Gastroesophageal sphincter (tissue), 4 donors: ENCODE measurements around the gene COQ6. TPM values are rescaled to one million over a fixed set of nuclear protein-coding genes. Genes with fewer than 3 reads are reported as not detected.

Source experiments
- ATAC-seq: fragments of 150-250 bp; one replicate; pipeline ENCODE4 v1.9.1; 2016; ENCODE audit warnings: mild to moderate bottlenecking, moderate library complexity
- H3K27ac ChIP-seq, 4 donors: fragments of 200-600 bp; sonication (generic) in 3 of 4; 1 replicate in 3 of 4; 2 replicates in 1 of 4; pipeline ENCODE4 v1.5.1; 2016 to 2019
- H3K27me3 ChIP-seq: fragments of 200-600 bp; sonication (generic); one replicate; pipeline ENCODE4 v1.5.1; 2019
- H3K36me3 ChIP-seq, 2 donors: fragments of 200-600 bp; sonication (generic); one replicate each; pipeline ENCODE4 v1.5.1; 2019; ENCODE audit warnings: control low read depth in 1 of 2
- H3K4me1 ChIP-seq, 3 donors: fragments of 200-600 bp; sonication (generic); 1 replicate in 2 of 3; 2 replicates in 1 of 3; pipeline ENCODE4 v1.5.1; 2016 to 2019; ENCODE audit warnings: control low read depth in 2 of 3
- H3K4me3 ChIP-seq, 2 donors: fragments of 200-600 bp; sonication (generic); one replicate each; pipeline ENCODE4 v1.5.1; 2019; ENCODE audit warnings: mild to moderate bottlenecking in 1 of 2, moderate library complexity in 1 of 2
- H3K9me3 ChIP-seq, 3 donors: fragments of 200-600 bp; sonication (generic); one replicate each; pipeline ENCODE4 v1.5.1; 2017 to 2019; ENCODE audit warnings: control low read depth in 2 of 3
- CTCF ChIP-seq, 4 experiments: fragments of 200-600 bp in 2 of 4; fragments of 450-650 bp in 2 of 4; sonication (generic) in 1 of 4; IDR thresholded peaks; one replicate each; pipeline ENCODE4 v1.5.1; 2017 to 2019; ENCODE audit warnings: antibody characterized with exemption in 4 of 4, mild to moderate bottlenecking in 2 of 4, moderate library complexity in 2 of 4
- EP300 ChIP-seq: sonication (generic); formaldehyde crosslinking; IDR thresholded peaks from one replicate; pipeline ENCODE4 v1.6.1; 2017; ENCODE audit warnings: antibody characterized with exemption, mild to moderate bottlenecking
- POLR2A ChIP-seq, 2 donors: fragments of 450-650 bp; IDR thresholded peaks; one replicate each; pipeline ENCODE4 v1.6.1; 2017; ENCODE audit warnings: antibody characterized with exemption in 2 of 2, mild to moderate bottlenecking in 2 of 2, moderate library complexity in 1 of 2
- POLR2AphosphoS5 ChIP-seq: sonication (generic); formaldehyde crosslinking; IDR thresholded peaks from one replicate; pipeline ENCODE4 v1.6.1; 2017; ENCODE audit warnings: antibody characterized with exemption
- WGBS, 2 donors: methylation state at CpG; one replicate each; pipeline ENCODE4 v1.1.5; 2018; ENCODE audit warnings: low coverage in 1 of 2; 5-methylcytosine and 5-hydroxymethylcytosine counted together
- small RNA-seq, 4 donors: library from RNA; depleted of rRNA; stranded (forward); fragments of <200 nt; gene quantifications; one replicate each; pipeline ENCODE3, GENCODE V24; 2016
- total RNA-seq, 4 donors: library from RNA; depleted of rRNA; stranded (reverse); fragments of >200 nt; gene quantifications; one replicate each; pipeline ENCODE4 v1.1.0, GENCODE V29; 2016

COQ6 gene
- total RNA-seq, 4 donors from 2014 or later = 28.8 to 41.1 (median 39.0) TPM

GRCh38 chr14:74008843-74009499 lies 58.9 kb downstream of the COQ6 start:
- TF ChIP-seq POLR2AphosphoS5 (no peak), POLR2A (IDR thresholded peaks at IDR 0.05) (no peak), EP300 (no peak), CTCF (IDR thresholded peaks at IDR 0.05) (no peak)
- WGBS, 2 donors = 72 to 73% methylated on average over 2 of the region's 2 CpGs
- no peak overlapping the region for H3K4me3 ChIP-seq
- no peaks in the 10 kb centered on the region for H3K4me1 ChIP-seq
- no peaks in the 10 kb centered on the region for H3K9me3 ChIP-seq
- peaks cover 0 to 80% of the 10 kb centered on the region in 2 donors for H3K36me3 ChIP-seq
- H3K27ac ChIP-seq = no peak overlapping the region
- no peaks in the 10 kb centered on the region for H3K27me3 ChIP-seq
- ATAC-seq = no peak

Small RNAs within 50 kb of the gene (small RNA-seq; reads per million reads assigned to genes)
- 0 reads per million in 4 donors for gene AC005480.2
- gene RF00019 = 0 reads per million in 4 donors

Other genes with a start within 250 kb of the COQ6 start
- gene PNMA1, start 235.9 kb upstream of the COQ6 start, total RNA-seq = 10 to 100 TPM; 41.7 to 95.2 (median 47.6) TPM
- 10 to 100 TPM in 1 of 4 donors, 1 to 10 TPM in 3; 3.3 to 34.6 (median 5.4) TPM for gene PTGR2, start 98.5 kb upstream of the COQ6 start, total RNA-seq
- gene ZNF410, start 63.4 kb upstream of the COQ6 start, total RNA-seq = 10 to 100 TPM; 41.7 to 62.3 (median 52.5) TPM
- gene FAM161B, start 208 bp upstream of the COQ6 start, total RNA-seq = 1 to 10 TPM; 3.4 to 6.2 (median 4.0) TPM
- gene ENTPD5, start 69.0 kb downstream of the COQ6 start, total RNA-seq = 1 to 10 TPM; 5.9 to 7.1 (median 6.4) TPM
- 10 to 100 TPM in 2 of 4 donors, 1 to 10 TPM in 2; 7.3 to 12.4 (median 10.5) TPM for gene BBOF1, start 69.0 kb downstream of the COQ6 start, total RNA-seq
- 10 to 100 TPM; 47.9 to 70.5 (median 61.3) TPM for gene ALDH6A1, start 134.2 kb downstream of the COQ6 start, total RNA-seq
- 10 to 100 TPM in 2 of 4 donors, 1 to 10 TPM in 2; 8.1 to 15.9 (median 9.9) TPM for gene LIN52, start 134.7 kb downstream of the COQ6 start, total RNA-seq